ENCODE results near the gene SLC9A8.
"Not testable (repeated sequence)": the region's sequence is repeated elsewhere in the genome, so short reads cannot be mapped to it uniquely, and the experiment has no call there.

Gene SLC9A8

DNA sequence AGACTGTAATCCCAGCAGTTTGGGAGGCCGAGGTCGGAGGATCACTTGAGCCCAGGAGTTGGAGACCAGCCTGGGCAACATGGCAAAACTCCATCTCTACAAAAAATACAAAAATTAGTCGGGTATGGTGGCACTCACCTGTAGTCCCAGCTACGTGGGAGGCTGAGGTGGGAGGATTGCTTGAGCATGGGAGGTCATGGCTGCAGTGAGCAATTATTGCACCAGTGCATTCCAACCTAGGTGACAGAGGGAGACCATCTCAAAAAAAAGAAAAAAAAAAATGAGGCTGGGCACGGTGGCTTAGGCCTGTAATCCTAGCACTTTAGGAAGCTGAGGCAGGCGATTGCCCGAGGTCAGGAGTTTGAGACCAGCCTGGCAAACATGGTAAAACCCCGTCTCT, 38.4 kb upstream of the SLC9A8 start:
- H3K4me3 ChIP-seq (ENCODE audit: low read depth, low read length); H3K36me3 ChIP-seq (ENCODE audit: control insufficient read depth in 2 of 2, insufficient read depth in 1 of 2, low read length in 2 of 2); POLR2A ChIA-PET; H3K27ac ChIP-seq (ENCODE audit: extremely low read depth, low read depth, low read length); H3K4me1 ChIP-seq (ENCODE audit: control insufficient read depth, insufficient read depth, low read length); CTCF ChIA-PET; H3K9me3 ChIP-seq (ENCODE audit: control insufficient read depth, insufficient read depth, low read depth, low read length): not testable (repeated sequence)
- TF ChIP-seq EGR2 (tag by site-specific recombination; IDR thresholded peaks at IDR 0.05; ENCODE audit: low read depth) (peak; percentile 40; the same call in 1 of the 2 replicates), ZFHX2 (tag by site-specific recombination; conservative IDR thresholded peaks at IDR 0.05) (peak; percentile 57)

- H3K4me1 ChIP-seq (ENCODE audit: control insufficient read depth, insufficient read depth, low read length) = no peaks in the 10 kb centered on the region
- no peak overlapping the region for H3K27ac ChIP-seq (ENCODE audit: extremely low read depth, low read depth, low read length)
- no peaks in the 10 kb centered on the region for H3K36me3 ChIP-seq (ENCODE audit: control insufficient read depth in 2 of 2, insufficient read depth in 1 of 2, low read length in 2 of 2)
- TF ChIP-seq SCRT2 (tag by site-specific recombination; IDR thresholded peaks at IDR 0.05) = peak; percentile 85
- TF ChIP-seq ZIC2 (tag by site-specific recombination; IDR thresholded peaks at IDR 0.05) = peak; percentile 39; the same call in 1 of the 2 replicates
- TF ChIP-seq GLIS2 (tag by site-specific recombination; IDR thresholded peaks at IDR 0.05) = peak; percentile 37; the same call in 1 of the 2 replicates
- TF ChIP-seq GLIS1 (tag by site-specific recombination; IDR thresholded peaks at IDR 0.05) = peak; percentile 63
- no peak for TF ChIP-seq ZSCAN16 (tag by site-specific recombination; IDR thresholded peaks at IDR 0.05)
- no peak for TF ChIP-seq ZBTB11 (tag by site-specific recombination; conservative IDR thresholded peaks at IDR 0.05; ENCODE audit: low read depth)
- H3K4me3 ChIP-seq (ENCODE audit: low read depth, low read length) = no peak overlapping the region
- CTCF ChIA-PET = interaction anchor here (0.6 to 1.2 kb wide), 2 partner anchors 71 to 291 kb away, joined by 3 read pairs; no protein-coding TSS in a partner anchor
- H3K9me3 ChIP-seq (ENCODE audit: control insufficient read depth, insufficient read depth, low read depth, low read length) = no peaks in the 10 kb centered on the region
- POLR2A ChIA-PET = no interaction called here
Measured at GRCh38 chr20:49775229-49775693, 37.4 kb upstream of the SLC9A8 start.

DNA sequence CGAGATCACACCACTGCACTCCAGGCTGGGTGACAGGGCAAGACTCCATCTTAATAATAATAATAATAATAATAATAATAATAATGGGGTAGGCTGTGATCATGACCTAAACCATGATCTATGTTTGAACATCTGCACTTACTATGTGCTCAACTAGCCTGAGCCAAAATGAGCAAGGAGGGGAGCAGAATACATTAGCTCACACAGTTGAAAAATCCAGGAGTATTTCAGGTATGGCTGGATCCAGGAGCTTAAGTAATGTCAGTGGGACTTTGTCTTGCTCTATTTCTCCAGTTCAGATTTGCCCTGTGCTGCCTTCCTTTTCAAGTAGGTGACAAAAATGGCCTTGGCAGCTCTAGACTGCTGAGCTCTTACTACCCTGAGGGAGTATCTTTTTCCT, 32.7 kb upstream of the SLC9A8 start:
- Histone ChIP-seq H3K36me3 (ENCODE audit: control insufficient read depth in 2 of 2, insufficient read depth in 1 of 2, low read length in 2 of 2) (no peaks in the 10 kb centered on the region), H3K4me3 (ENCODE audit: low read depth, low read length) (no peak overlapping the region), H3K9me3 (ENCODE audit: control insufficient read depth, insufficient read depth, low read depth, low read length) (no peaks in the 10 kb centered on the region), H3K27ac (ENCODE audit: extremely low read depth, low read depth, low read length) (no peak overlapping the region), H3K4me1 (ENCODE audit: control insufficient read depth, insufficient read depth, low read length) (no peaks in the 10 kb centered on the region)
- CTCF ChIA-PET = interaction anchor here (1.0 to 1.2 kb wide), 2 partner anchors 9 to 172 kb away, joined by 3 to 4 read pairs; no protein-coding TSS in a partner anchor
- POLR2A ChIA-PET = no interaction called here
- no peak for TF ChIP-seq ZNF529 (tag by site-specific recombination; IDR thresholded peaks at IDR 0.05; ENCODE audit: insufficient replicate concordance)
- no peak for TF ChIP-seq ZNF837 (tag by site-specific recombination; IDR thresholded peaks at IDR 0.05)
- no peak for TF ChIP-seq ZBTB21 (tag by site-specific recombination; IDR thresholded peaks at IDR 0.05)
- TF ChIP-seq, protein P1, sequence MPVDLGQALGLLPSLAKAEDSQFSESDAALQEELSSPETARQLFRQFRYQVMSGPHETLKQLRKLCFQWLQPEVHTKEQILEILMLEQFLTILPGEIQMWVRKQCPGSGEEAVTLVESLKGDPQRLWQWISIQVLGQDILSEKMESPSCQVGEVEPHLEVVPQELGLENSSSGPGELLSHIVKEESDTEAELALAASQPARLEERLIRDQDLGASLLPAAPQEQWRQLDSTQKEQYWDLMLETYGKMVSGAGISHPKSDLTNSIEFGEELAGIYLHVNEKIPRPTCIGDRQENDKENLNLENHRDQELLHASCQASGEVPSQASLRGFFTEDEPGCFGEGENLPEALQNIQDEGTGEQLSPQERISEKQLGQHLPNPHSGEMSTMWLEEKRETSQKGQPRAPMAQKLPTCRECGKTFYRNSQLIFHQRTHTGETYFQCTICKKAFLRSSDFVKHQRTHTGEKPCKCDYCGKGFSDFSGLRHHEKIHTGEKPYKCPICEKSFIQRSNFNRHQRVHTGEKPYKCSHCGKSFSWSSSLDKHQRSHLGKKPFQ (tag by site-specific recombination; IDR thresholded peaks at IDR 0.05) = no peak
- no peak for TF ChIP-seq ZNF510 (tag by site-specific recombination; IDR thresholded peaks at IDR 0.05; ENCODE audit: insufficient replicate concordance)
- no peak for TF ChIP-seq SCRT2 (tag by site-specific recombination; IDR thresholded peaks at IDR 0.05)
- no peak for TF ChIP-seq ZNF558 (tag by site-specific recombination; IDR thresholded peaks at IDR 0.05)
- no peak for TF ChIP-seq PRDM2 (tag by site-specific recombination; IDR thresholded peaks at IDR 0.05; ENCODE audit: borderline replicate concordance)
- TF ChIP-seq ZNF341 (tag by site-specific recombination; IDR thresholded peaks at IDR 0.05; ENCODE audit: low read depth) = no peak
- TF ChIP-seq TSHZ1 (tag by site-specific recombination; IDR thresholded peaks at IDR 0.05; ENCODE audit: borderline replicate concordance) = no peak

Data from HEK293 (cell line).